HG03196 (cell line): ENCODE results near the gene MGAT2.
"Not testable (repeated sequence)": the region's sequence is repeated elsewhere in the genome, so short reads cannot be mapped to it uniquely, and the experiment has no call there.

Experiments used
- ATAC-seq: cut with Tn5 transposase; IDR thresholded peaks from one replicate; pipeline ENCODE4 v1.9.1; 2021; ENCODE audit not compliant: unreplicated experiment

The MGAT2 gene

GRCh38 chr14:49653508-49653907, 32.9 kb downstream of the MGAT2 start:
- no peak for ATAC-seq

- no peak for ATAC-seq
These were observed 33.9 kb downstream of the MGAT2 start for GRCh38 chr14:49654511-49654910.

- ATAC-seq: not testable (repeated sequence)
These were observed 36.9 kb downstream of the MGAT2 start for GRCh38 chr14:49657500-49657899.

- ATAC-seq: no peak
These were observed 39.2 kb downstream of the MGAT2 start for GRCh38 chr14:49659526-49660455.

- no peak for ATAC-seq
These were observed 49.9 kb downstream of the MGAT2 start for GRCh38 chr14:49670475-49670874.
